ENCODE data around the gene BCAS3. TPM values are rescaled to one million over a fixed set of nuclear protein-coding genes. Genes with fewer than 3 reads are reported as not detected.

The BCAS3 gene
- total RNA-seq, 4 donors from 2014 or later, result 21.7 to 42.2 (median 23.0) TPM

- peak; percentile 73 for TF ChIP-seq CTCF (IDR thresholded peaks at IDR 0.05; ENCODE audit: low read depth)
Measured at GRCh38 chr17:61402978-61403800, 725.5 kb downstream of the BCAS3 start.

DNA sequence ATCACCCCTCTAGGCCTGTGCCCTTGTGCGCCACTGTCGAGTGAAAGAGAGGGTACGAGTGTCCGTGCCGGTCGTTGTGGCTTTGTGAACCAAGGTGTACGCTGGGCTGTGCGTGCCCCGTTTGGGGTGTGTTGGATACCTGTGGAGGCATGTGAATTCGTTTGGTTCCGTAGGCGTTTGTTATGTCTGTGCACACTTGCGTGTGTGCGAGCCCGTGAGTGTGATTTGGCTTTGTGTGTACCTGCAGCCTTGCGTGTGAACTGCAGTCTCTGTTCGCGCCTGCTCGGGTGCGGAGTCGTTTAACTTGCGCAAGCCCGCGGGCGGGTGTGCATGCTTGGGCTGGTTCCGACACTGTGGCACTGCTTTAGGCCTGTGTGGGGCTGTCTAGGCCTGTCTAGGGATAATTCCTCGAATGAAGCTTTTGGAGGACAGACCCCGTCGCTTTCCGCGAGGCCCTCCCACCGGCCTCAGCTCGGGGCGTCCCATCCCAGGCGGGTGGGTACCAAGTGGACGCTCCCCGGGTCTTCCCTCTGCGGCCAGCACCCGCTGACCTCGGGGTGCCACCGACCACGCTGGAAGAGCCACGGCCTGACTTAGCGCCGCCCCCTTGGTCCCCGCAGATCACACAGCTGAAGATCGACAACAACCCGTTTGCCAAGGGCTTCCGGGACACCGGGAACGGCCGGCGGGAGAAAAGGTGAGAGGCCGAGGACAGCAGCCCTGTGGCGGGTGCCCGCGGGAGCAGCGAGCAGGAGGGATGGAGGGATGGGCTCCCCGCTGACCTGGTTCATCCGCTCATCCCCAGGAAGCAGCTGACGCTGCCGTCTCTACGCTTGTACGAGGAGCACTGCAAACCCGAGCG, 726.4 kb downstream of the BCAS3 start:
- no peak for TF ChIP-seq CTCF (IDR thresholded peaks at IDR 0.05; ENCODE audit: low read depth)

GRCh38 chr17:61404663-61404912, 726.9 kb downstream of the BCAS3 start:
- no peak for TF ChIP-seq CTCF (IDR thresholded peaks at IDR 0.05; ENCODE audit: low read depth)

DNA sequence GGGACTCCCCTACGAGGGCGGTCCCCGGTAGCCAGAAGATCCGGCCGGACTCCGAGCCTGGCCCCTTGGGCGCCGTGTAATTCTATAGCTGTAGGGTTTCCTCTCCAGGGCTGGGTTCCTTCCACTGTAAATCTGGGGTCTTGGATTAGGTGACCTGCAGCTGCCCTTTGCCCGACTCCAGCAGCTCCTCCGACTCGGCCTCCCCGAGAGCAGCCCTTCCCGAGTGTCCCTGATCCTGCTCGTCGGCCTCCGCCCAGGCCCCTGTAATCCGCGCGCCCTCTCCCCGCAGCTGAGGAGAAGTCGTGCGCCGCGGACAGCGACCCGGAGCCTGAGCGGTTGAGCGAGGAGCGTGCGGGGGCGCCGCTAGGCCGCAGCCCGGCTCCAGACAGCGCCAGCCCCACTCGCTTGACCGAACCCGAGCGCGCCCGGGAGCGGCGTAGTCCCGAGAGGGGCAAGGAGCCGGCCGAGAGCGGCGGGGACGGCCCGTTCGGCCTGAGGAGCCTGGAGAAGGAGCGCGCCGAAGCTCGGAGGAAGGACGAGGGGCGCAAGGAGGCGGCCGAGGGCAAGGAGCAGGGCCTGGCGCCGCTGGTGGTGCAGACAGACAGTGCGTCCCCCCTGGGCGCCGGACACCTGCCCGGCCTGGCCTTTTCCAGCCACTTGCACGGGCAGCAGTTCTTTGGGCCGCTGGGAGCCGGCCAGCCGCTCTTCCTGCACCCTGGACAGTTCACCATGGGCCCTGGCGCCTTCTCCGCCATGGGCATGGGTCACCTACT, 727.4 kb downstream of the BCAS3 start:
- TF ChIP-seq CTCF (IDR thresholded peaks at IDR 0.05; ENCODE audit: low read depth), result no peak

- peak; percentile 84 for TF ChIP-seq CTCF (IDR thresholded peaks at IDR 0.05; ENCODE audit: low read depth)
Measured at GRCh38 chr17:61405686-61406536, 728.3 kb downstream of the BCAS3 start.

DNA sequence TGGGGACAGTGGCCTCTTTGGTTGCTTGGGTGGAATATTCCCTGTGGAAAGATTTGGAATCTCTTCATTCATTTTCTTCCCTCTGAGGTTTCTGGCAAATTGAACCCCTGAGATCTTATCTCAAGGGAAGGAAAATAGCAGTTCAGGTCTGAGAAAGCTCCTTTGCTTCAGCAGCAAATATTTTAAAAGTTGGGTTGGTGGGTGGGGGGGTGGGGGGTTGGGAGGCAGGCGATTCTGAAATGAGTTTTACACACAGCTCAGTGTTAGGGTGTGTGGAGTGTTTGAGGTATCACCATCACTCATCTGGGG, 728.8 kb downstream of the BCAS3 start:
- TF ChIP-seq CTCF (IDR thresholded peaks at IDR 0.05; ENCODE audit: low read depth), result no peak
